ENCODE results near the gene MYH10.

MYH10 gene

DNA sequence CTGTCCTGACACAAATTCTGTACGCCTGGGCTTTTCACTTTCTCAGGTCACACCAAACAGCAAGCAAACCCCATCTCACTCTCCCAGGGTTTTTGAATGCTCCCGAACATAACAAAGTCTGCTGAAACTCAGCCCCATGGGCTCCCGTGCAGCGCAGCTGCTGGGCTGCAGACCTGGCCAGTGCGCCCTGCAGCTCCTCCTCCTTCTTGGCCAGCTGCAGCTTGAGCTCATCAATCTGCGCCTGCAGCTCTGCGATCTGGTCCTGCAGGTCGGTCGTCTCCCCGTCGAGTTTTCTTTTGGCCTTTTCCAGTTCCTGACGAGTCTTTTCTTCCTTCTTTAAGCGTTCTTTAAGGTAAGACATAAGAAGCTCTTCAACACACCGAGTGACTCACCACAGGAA lies 124.4 kb downstream of the MYH10 start:
- no peak overlapping the region for H3K4ac ChIP-seq (ENCODE audit: low read length)
- no peak overlapping the region for H2AK5ac ChIP-seq (ENCODE audit: low read depth, low read length)
- no peak overlapping the region for H2BK12ac ChIP-seq (ENCODE audit: low read length)
- no peaks in the 10 kb centered on the region for H3K27me3 ChIP-seq (ENCODE audit: control insufficient read depth in 3 of 3, insufficient read depth in 3 of 3, low read depth in 1 of 3, low read length in 3 of 3)
- H3K79me1 ChIP-seq (ENCODE audit: low read depth, low read length) = peaks cover 4% of the 10 kb centered on the region
- H3K9ac ChIP-seq (ENCODE audit: low read depth, low read length, poor library complexity) = no peak overlapping the region
- no peak overlapping the region for H4K8ac ChIP-seq (ENCODE audit: low read depth, low read length)
- H2BK5ac ChIP-seq (ENCODE audit: low read length) = no peak overlapping the region
- H2BK120ac ChIP-seq (ENCODE audit: low read depth, low read length) = no peak overlapping the region
- no CpG with 5 or more reads among the region's 14 CpGs for WGBS, 2 donors (ENCODE audit: extremely low coverage in 2 of 2, insufficient read length in 2 of 2, insufficient replicate concordance in 1 of 2)
- no peak overlapping the region for H2BK15ac ChIP-seq (ENCODE audit: low read length)
- no peak overlapping the region for H4K91ac ChIP-seq (ENCODE audit: low read depth, low read length, poor library complexity)
- H3K27ac ChIP-seq (replicated peaks; ENCODE audit: low read length) = no peak overlapping the region
- no peak overlapping the region for H3K14ac ChIP-seq (ENCODE audit: low read length)
- peaks cover 53 to 97% of the 10 kb centered on the region in 2 donors for H3K36me3 ChIP-seq (replicated peaks in 1 of 2; ENCODE audit: control insufficient read depth in 2 of 2, insufficient read depth in 2 of 2, low read length in 2 of 2)
- peak overlapping the region in 1 of 2 donors; percentile 16 for H3K4me3 ChIP-seq (ENCODE audit: low read length in 2 of 2)
- no peaks in the 10 kb centered on the region for H3K9me3 ChIP-seq (replicated peaks in 1 of 2; ENCODE audit: control insufficient read depth in 2 of 2, insufficient read depth in 1 of 2, low read depth in 1 of 2, low read length in 2 of 2)
- H2AFZ ChIP-seq (ENCODE audit: low read length) = no peak overlapping the region
- H3K4me2 ChIP-seq (ENCODE audit: insufficient read depth, low read length, poor library complexity, severe bottlenecking) = no peak overlapping the region
- H3K23ac ChIP-seq (ENCODE audit: low read depth, low read length, poor library complexity) = no peak overlapping the region
- H3K4me1 ChIP-seq (ENCODE audit: control insufficient read depth in 2 of 2, insufficient read depth in 1 of 2, low read depth in 1 of 2, low read length in 2 of 2) = no peaks in the 10 kb centered on the region
- no peak for DNase-seq (ENCODE audit: low spot score)
- no peak overlapping the region for H3K18ac ChIP-seq (ENCODE audit: low read length)

DNA sequence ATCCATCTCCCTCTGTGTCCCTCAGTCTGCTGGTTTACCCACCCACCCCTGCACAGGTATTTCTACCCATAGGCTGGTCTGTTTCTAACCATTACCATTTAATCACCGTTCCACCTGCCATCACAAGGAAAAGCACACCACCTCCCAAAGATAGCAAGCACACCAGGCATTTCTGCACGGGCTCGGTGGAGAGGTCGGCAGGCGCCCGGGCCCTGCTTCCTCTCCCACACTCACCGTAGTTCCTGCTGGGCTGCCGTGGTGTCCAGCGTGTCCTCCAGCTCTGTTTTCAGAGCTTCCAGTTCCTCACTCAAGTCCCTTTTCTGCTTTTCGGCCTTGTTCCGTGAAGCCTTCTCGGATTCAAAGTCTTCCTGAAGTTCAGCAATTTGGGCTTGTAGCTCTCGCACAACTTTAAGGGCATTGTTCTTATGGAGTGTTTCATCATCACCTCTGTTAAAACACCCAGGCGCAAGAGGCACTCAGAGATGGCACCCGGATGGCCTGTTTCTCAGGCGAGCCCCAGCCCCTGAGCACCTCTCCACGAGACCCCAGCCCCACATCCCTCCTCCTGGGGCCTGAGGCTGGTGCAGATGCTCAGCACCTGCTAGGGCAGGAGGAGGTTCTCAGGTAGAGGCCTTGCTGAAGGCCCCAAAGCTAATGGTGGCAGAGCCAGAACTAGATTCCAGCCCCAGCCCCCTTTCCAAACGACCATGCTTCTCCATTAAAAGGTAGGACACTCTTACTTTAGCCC lies 125.9 kb downstream of the MYH10 start:
- no peak overlapping the region for H4K91ac ChIP-seq (ENCODE audit: low read depth, low read length, poor library complexity)
- no peak overlapping the region for H2AK5ac ChIP-seq (ENCODE audit: low read depth, low read length)
- DNase-seq (ENCODE audit: low spot score) = no peak
- H3K9ac ChIP-seq (ENCODE audit: low read depth, low read length, poor library complexity) = no peak overlapping the region
- H2AFZ ChIP-seq (ENCODE audit: low read length) = no peak overlapping the region
- H2BK15ac ChIP-seq (ENCODE audit: low read length) = no peak overlapping the region
- H3K9me3 ChIP-seq (replicated peaks in 1 of 2; ENCODE audit: control insufficient read depth in 2 of 2, insufficient read depth in 1 of 2, low read depth in 1 of 2, low read length in 2 of 2) = no peaks in the 10 kb centered on the region
- H3K18ac ChIP-seq (ENCODE audit: low read length) = no peak overlapping the region
- H3K4ac ChIP-seq (ENCODE audit: low read length) = no peak overlapping the region
- no peak overlapping the region for H2BK5ac ChIP-seq (ENCODE audit: low read length)
- no peak overlapping the region for H2BK120ac ChIP-seq (ENCODE audit: low read depth, low read length)
- no CpG with 5 or more reads among the region's 18 CpGs for WGBS, 2 donors (ENCODE audit: extremely low coverage in 2 of 2, insufficient read length in 2 of 2, insufficient replicate concordance in 1 of 2)
- peaks cover 60 to 98% of the 10 kb centered on the region in 2 donors for H3K36me3 ChIP-seq (replicated peaks in 1 of 2; ENCODE audit: control insufficient read depth in 2 of 2, insufficient read depth in 2 of 2, low read length in 2 of 2)
- no peaks in the 10 kb centered on the region for H3K4me1 ChIP-seq (ENCODE audit: control insufficient read depth in 2 of 2, insufficient read depth in 1 of 2, low read depth in 1 of 2, low read length in 2 of 2)
- H2BK12ac ChIP-seq (ENCODE audit: low read length) = no peak overlapping the region
- H3K4me3 ChIP-seq (ENCODE audit: low read length in 2 of 2) = no peak overlapping the region
- H3K14ac ChIP-seq (ENCODE audit: low read length) = no peak overlapping the region
- H3K79me1 ChIP-seq (ENCODE audit: low read depth, low read length) = peaks cover 4% of the 10 kb centered on the region
- H4K8ac ChIP-seq (ENCODE audit: low read depth, low read length) = no peak overlapping the region
- H3K23ac ChIP-seq (ENCODE audit: low read depth, low read length, poor library complexity) = no peak overlapping the region
- H3K4me2 ChIP-seq (ENCODE audit: insufficient read depth, low read length, poor library complexity, severe bottlenecking) = no peak overlapping the region
- no peaks in the 10 kb centered on the region for H3K27me3 ChIP-seq (ENCODE audit: control insufficient read depth in 3 of 3, insufficient read depth in 3 of 3, low read depth in 1 of 3, low read length in 3 of 3)
- no peak overlapping the region for H3K27ac ChIP-seq (replicated peaks; ENCODE audit: low read length)

DNA sequence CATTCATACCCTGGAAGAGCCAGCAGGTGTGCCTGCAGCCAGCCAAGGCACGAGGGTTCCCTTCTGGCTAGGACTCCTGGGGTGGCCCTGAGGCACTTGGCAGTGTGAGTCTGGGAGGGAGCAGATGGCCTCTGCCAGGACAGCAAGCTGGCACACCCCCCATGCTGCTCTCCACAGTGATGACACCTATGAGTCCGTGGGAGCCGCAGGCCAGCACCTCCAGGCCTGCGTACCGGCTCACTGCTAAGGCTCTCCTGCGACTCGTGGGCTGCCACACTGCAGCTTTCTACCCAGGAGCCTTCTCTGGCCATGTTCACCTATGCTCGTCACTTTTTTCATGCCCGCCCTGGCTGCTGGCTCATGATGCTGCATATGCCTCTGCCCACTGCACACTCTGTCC lies 126.7 kb downstream of the MYH10 start:
- H3K18ac ChIP-seq (ENCODE audit: low read length) = no peak overlapping the region

GRCh38 chr17:8503368-8503767 lies 127.2 kb downstream of the MYH10 start:
- Histone ChIP-seq H2BK5ac (ENCODE audit: low read length) (no peak overlapping the region), H3K14ac (ENCODE audit: low read length) (no peak overlapping the region), H2AK5ac (ENCODE audit: low read depth, low read length) (no peak overlapping the region), H3K9ac (ENCODE audit: low read depth, low read length, poor library complexity) (peak overlapping the region; percentile 45), H2BK120ac (ENCODE audit: low read depth, low read length) (no peak overlapping the region), H2AFZ (ENCODE audit: low read length) (no peak overlapping the region), H3K4ac (ENCODE audit: low read length) (no peak overlapping the region), H2BK15ac (ENCODE audit: low read length) (no peak overlapping the region), H3K9me3 (replicated peaks in 1 of 2; ENCODE audit: control insufficient read depth in 2 of 2, insufficient read depth in 1 of 2, low read depth in 1 of 2, low read length in 2 of 2) (no peaks in the 10 kb centered on the region), H2BK12ac (ENCODE audit: low read length) (no peak overlapping the region), H3K4me1 (ENCODE audit: control insufficient read depth in 2 of 2, insufficient read depth in 1 of 2, low read depth in 1 of 2, low read length in 2 of 2) (no peaks in the 10 kb centered on the region), H3K4me3 (ENCODE audit: low read length in 2 of 2) (no peak overlapping the region), H3K36me3 (replicated peaks in 1 of 2; ENCODE audit: control insufficient read depth in 2 of 2, insufficient read depth in 2 of 2, low read length in 2 of 2) (peaks cover 58 to 98% of the 10 kb centered on the region in 2 donors), H4K8ac (ENCODE audit: low read depth, low read length) (no peak overlapping the region), H3K4me2 (ENCODE audit: insufficient read depth, low read length, poor library complexity, severe bottlenecking) (no peak overlapping the region), H3K79me1 (ENCODE audit: low read depth, low read length) (peaks cover 4% of the 10 kb centered on the region), H4K91ac (ENCODE audit: low read depth, low read length, poor library complexity) (no peak overlapping the region), H3K23ac (ENCODE audit: low read depth, low read length, poor library complexity) (no peak overlapping the region), H3K27ac (replicated peaks; ENCODE audit: low read length) (no peak overlapping the region), H3K27me3 (ENCODE audit: control insufficient read depth in 3 of 3, insufficient read depth in 3 of 3, low read depth in 1 of 3, low read length in 3 of 3) (no peaks in the 10 kb centered on the region), H3K18ac (ENCODE audit: low read length) (no peak overlapping the region)
- no peak for DNase-seq (ENCODE audit: low spot score)
- WGBS, 2 donors (ENCODE audit: extremely low coverage in 2 of 2, insufficient read length in 2 of 2, insufficient replicate concordance in 1 of 2) = no CpG with 5 or more reads among the region's 6 CpGs

More for the DNA sequence above, 126.7 kb downstream of the MYH10 start:
- Histone ChIP-seq H4K8ac (ENCODE audit: low read depth, low read length) (no peak overlapping the region), H3K4me3 (ENCODE audit: low read length in 2 of 2) (no peak overlapping the region), H3K9ac (ENCODE audit: low read depth, low read length, poor library complexity) (no peak overlapping the region), H2BK120ac (ENCODE audit: low read depth, low read length) (no peak overlapping the region), H2BK12ac (ENCODE audit: low read length) (no peak overlapping the region), H3K9me3 (replicated peaks in 1 of 2; ENCODE audit: control insufficient read depth in 2 of 2, insufficient read depth in 1 of 2, low read depth in 1 of 2, low read length in 2 of 2) (no peaks in the 10 kb centered on the region), H3K4me2 (ENCODE audit: insufficient read depth, low read length, poor library complexity, severe bottlenecking) (no peak overlapping the region), H3K4ac (ENCODE audit: low read length) (no peak overlapping the region), H2AFZ (ENCODE audit: low read length) (no peak overlapping the region), H2BK15ac (ENCODE audit: low read length) (no peak overlapping the region), H3K14ac (ENCODE audit: low read length) (peak overlapping the region; percentile 9), H3K23ac (ENCODE audit: low read depth, low read length, poor library complexity) (peak overlapping the region; percentile 56), H3K27me3 (ENCODE audit: control insufficient read depth in 3 of 3, insufficient read depth in 3 of 3, low read depth in 1 of 3, low read length in 3 of 3) (no peaks in the 10 kb centered on the region), H3K36me3 (replicated peaks in 1 of 2; ENCODE audit: control insufficient read depth in 2 of 2, insufficient read depth in 2 of 2, low read length in 2 of 2) (peaks cover 62 to 98% of the 10 kb centered on the region in 2 donors), H3K27ac (replicated peaks; ENCODE audit: low read length) (no peak overlapping the region), H4K91ac (ENCODE audit: low read depth, low read length, poor library complexity) (no peak overlapping the region), H3K4me1 (ENCODE audit: control insufficient read depth in 2 of 2, insufficient read depth in 1 of 2, low read depth in 1 of 2, low read length in 2 of 2) (no peaks in the 10 kb centered on the region), H3K79me1 (ENCODE audit: low read depth, low read length) (peaks cover 4% of the 10 kb centered on the region), H2BK5ac (ENCODE audit: low read length) (no peak overlapping the region), H2AK5ac (ENCODE audit: low read depth, low read length) (no peak overlapping the region)
- DNase-seq (ENCODE audit: low spot score) = no peak
- WGBS, 2 donors (ENCODE audit: extremely low coverage in 2 of 2, insufficient read length in 2 of 2, insufficient replicate concordance in 1 of 2) = no CpG with 5 or more reads among the region's 9 CpGs
